ENCODE measurements around the gene CITED1. TPM values are rescaled to one million over a fixed set of nuclear protein-coding genes. Genes with fewer than 3 reads are reported as not detected.
A peak's percentile ranks its signal among the peaks of the same experiment; 100 is the strongest.

CITED1 gene
- total RNA-seq, 1 donor from 2014 or later: not detected

DNA sequence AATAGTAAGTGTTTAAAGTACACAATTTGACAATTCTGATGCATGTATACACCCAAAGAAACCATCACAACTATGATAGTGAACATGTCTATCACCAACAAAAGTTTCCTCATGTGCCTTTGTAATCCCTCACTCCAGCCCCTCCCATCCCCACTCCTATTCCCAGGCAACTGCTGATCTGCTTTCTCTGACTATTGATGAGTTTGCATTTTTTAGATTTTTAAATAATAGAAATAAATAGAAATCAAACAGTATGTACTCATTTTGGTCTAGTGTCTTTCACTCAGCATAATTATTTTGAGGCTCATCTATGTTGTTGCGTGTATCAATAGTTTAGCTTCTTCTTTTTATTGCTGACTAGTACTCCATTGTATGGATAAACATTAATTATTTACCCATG is 23.4 kb downstream of the CITED1 start:
- no peaks in the 10 kb centered on the region for H3K9me3 ChIP-seq (replicated peaks)
- no peaks in the 10 kb centered on the region for H3K36me3 ChIP-seq
- DNase-seq: no peak
- no peak overlapping the region for H3K4me3 ChIP-seq
- H3K27ac ChIP-seq (replicated peaks): no peak overlapping the region
- TF ChIP-seq, protein P1, sequence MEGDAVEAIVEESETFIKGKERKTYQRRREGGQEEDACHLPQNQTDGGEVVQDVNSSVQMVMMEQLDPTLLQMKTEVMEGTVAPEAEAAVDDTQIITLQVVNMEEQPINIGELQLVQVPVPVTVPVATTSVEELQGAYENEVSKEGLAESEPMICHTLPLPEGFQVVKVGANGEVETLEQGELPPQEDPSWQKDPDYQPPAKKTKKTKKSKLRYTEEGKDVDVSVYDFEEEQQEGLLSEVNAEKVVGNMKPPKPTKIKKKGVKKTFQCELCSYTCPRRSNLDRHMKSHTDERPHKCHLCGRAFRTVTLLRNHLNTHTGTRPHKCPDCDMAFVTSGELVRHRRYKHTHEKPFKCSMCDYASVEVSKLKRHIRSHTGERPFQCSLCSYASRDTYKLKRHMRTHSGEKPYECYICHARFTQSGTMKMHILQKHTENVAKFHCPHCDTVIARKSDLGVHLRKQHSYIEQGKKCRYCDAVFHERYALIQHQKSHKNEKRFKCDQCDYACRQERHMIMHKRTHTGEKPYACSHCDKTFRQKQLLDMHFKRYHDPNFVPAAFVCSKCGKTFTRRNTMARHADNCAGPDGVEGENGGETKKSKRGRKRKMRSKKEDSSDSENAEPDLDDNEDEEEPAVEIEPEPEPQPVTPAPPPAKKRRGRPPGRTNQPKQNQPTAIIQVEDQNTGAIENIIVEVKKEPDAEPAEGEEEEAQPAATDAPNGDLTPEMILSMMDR (IDR thresholded peaks at IDR 0.05; ENCODE audit: borderline replicate concordance): no peak
- H3K4me1 ChIP-seq: no peaks in the 10 kb centered on the region
- intact Hi-C loops (cut with micrococcal nuclease): no loop called here
- no peaks in the 10 kb centered on the region for H3K27me3 ChIP-seq (ENCODE audit: low read depth)

DNA sequence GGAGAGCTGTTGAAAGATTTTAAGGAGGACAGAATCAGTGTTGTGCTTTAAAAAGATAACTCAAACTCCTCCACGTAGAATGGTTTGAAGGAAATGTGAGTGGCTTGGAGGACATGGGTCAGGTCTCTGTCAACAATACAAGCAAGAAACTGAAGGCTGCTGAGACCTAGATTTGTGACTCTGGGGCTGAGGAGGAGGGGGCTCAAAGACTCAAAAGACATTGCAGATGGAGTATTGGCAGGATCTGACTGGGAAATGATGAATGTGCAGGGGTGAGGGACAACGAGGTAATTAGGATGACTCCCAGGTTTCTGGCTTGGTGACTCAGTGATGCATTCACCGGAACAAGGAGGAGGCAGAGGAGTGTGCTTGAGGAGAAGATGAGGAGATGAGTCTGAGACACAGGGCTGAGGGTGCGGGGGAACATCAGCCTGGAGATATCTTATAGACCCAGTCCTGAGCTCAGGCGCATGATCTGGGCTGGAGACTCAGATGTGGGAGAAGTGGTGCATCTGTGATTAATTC is 25.3 kb downstream of the CITED1 start:
- DNase-seq: no peak
- Histone ChIP-seq H3K36me3 (peaks cover 2% of the 10 kb centered on the region), H3K4me3 (no peak overlapping the region), H3K27me3 (ENCODE audit: low read depth) (no peaks in the 10 kb centered on the region), H3K9me3 (replicated peaks) (no peaks in the 10 kb centered on the region), H3K27ac (replicated peaks) (no peak overlapping the region), H3K4me1 (peaks cover 15% of the 10 kb centered on the region)
- TF ChIP-seq, protein P1 (IDR thresholded peaks at IDR 0.05; ENCODE audit: borderline replicate concordance): no peak
- intact Hi-C loops (cut with micrococcal nuclease): no loop called here

DNA sequence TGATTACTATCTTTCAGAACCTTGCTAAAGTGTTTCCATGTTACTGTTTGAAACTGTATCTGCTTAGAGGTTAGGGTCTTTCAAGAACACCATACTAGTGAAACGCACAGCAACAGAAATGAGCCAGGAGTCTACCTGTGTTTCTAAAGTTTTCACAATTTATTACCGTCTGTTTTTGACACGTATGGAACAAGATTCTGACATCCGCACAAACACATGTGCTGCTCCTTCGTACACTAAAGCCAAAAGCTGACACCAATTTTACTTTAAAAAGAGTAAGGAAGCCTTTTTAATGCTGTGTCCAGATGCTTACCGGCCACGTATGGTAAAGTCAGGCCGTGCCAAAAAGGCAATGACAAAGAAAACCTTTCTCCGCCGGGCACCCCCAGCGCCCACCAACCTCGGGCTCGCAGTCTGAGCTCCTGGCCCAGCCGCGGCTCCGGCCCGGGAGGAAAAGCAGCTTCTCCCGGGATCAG is 29.2 kb downstream of the CITED1 start:
- no peaks in the 10 kb centered on the region for H3K27me3 ChIP-seq (ENCODE audit: low read depth)
- H3K4me3 ChIP-seq: peak overlapping the region; percentile 78
- TF ChIP-seq, protein P1 (IDR thresholded peaks at IDR 0.05; ENCODE audit: borderline replicate concordance): no peak
- peaks cover 22% of the 10 kb centered on the region for H3K4me1 ChIP-seq
- no peaks in the 10 kb centered on the region for H3K9me3 ChIP-seq (replicated peaks)
- peaks cover 39% of the 10 kb centered on the region for H3K36me3 ChIP-seq
- intact Hi-C loops (cut with micrococcal nuclease): no loop called here
- DNase-seq: no peak
- peak overlapping the region; percentile 78 for H3K27ac ChIP-seq (replicated peaks)

DNA sequence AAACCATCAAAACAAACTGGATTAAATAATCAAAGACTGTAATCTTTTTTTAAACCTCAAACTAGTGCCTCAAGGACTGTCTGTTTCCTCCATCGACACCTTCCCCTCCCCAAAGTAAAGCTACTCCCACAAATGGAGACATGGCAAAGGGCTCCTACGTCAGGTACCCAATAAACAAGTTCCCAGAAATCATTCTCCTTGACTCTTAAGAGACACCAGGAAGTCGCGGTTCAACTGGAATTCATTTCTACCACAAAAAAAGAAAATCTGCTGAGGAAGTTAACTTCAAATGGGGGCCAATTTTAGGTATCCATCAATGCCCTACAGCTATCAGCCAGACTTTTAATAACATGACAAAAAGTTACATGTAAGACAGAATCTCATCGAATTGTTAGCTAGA is 31.2 kb downstream of the CITED1 start:
- peaks cover 42% of the 10 kb centered on the region for H3K36me3 ChIP-seq
- H3K4me3 ChIP-seq: no peak overlapping the region
- H3K27ac ChIP-seq (replicated peaks): no peak overlapping the region

DNA sequence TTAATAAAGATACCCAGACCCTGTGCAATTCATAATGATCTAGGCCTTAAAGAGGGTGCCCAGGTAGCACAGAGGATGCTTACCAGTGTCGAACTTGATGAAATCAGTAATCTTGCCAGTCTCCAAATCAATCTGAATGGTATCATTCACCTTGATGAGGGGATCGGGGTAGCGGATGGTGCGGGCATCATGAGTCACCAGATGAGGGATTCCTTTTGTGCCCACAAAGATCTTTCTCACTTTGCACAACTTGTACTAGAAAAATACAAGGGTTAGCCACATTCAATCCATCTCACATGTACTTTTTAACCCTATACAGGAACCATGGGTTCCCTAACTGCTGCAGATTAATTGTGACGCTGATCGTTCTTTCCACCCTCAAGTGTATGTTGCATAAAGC is 32.0 kb downstream of the CITED1 start:
- peaks cover 43% of the 10 kb centered on the region for H3K36me3 ChIP-seq
- H3K27me3 ChIP-seq (ENCODE audit: low read depth): no peaks in the 10 kb centered on the region
- H3K27ac ChIP-seq (replicated peaks): no peak overlapping the region
- TF ChIP-seq, protein P1 (IDR thresholded peaks at IDR 0.05; ENCODE audit: borderline replicate concordance): no peak
- H3K9me3 ChIP-seq (replicated peaks): no peaks in the 10 kb centered on the region
- intact Hi-C loops (cut with micrococcal nuclease): no loop called here
- no peak overlapping the region for H3K4me3 ChIP-seq
- H3K4me1 ChIP-seq: peaks cover 22% of the 10 kb centered on the region
- no peak for DNase-seq

More for the DNA sequence above, 31.2 kb downstream of the CITED1 start:
- intact Hi-C loops (cut with micrococcal nuclease): no loop called here
- no peaks in the 10 kb centered on the region for H3K27me3 ChIP-seq (ENCODE audit: low read depth)
- no peaks in the 10 kb centered on the region for H3K9me3 ChIP-seq (replicated peaks)
- TF ChIP-seq, protein P1 (IDR thresholded peaks at IDR 0.05; ENCODE audit: borderline replicate concordance): no peak
- peaks cover 22% of the 10 kb centered on the region for H3K4me1 ChIP-seq
- DNase-seq: no peak
